Measurements from ENCODE around the gene FBL.
"Not testable (repeated sequence)": the region's sequence is repeated elsewhere in the genome, so short reads cannot be mapped to it uniquely, and the experiment has no call there.

The FBL gene

DNA sequence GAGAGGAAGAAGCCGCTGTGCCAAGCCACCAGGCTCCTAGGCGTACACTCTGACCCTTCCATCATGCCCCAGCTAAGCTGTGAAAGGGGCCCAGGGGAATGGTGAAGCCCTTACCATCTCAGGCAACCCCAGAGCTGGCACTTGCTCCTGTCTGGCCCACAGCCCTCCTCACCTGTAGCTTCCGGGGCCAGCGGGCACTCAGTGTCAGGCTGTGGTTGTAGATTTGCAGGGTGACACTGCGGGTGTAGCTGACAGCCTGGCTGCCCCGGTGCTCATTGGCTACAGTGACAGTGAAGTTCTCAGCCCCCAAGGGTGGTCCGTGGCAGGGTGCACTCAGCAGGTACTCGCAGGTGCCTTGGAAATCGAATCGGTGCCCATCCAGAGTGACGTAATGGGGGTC, 30.3 kb upstream of the FBL start:
- not testable (repeated sequence) for DNase-seq (ENCODE audit: low read depth)

DNA sequence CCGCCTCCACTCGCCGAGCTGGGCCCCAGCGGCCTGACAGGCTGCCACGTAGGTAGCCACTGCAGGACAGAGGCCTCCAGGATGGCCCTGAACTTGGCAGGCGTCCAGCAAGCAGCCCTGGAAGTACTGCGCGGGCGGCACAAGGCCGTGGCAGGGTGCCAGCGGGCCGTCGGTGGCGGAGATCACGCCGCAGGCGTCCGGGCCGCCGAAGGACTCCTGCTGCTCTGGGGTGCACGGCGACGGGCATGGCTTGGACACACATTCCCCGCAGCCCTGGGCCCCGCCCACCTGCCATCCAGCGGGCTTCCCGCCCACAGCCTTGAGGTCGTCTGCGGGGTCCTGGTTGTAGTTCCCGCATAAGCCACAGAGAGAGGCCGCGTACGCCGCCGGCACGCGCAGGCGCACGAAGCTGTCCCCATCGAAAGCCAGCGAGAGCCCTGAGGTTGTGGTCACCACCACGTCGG, 29.3 kb upstream of the FBL start:
- DNase-seq (ENCODE audit: low read depth) = not testable (repeated sequence)

DNA sequence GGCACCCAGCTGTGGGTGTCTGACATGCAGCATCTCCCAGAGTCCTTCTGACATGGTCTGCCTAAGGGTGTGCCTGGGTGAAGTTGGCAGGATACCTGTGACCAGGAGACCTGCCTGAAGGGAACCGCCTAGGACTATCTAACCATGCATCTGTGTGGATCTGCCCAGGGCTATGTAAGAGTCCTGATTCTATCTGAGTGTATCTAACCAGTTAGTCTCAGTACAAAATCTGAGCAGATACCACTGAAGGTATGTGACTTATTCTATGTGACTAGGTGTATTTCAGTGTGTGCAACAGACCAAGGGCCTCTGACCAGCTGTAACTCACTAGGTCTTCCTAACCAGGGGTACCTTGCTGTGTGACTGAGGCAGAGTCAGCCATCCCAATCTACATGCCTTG, 28.2 kb upstream of the FBL start:
- DNase-seq (ENCODE audit: low read depth) = no peak

DNA sequence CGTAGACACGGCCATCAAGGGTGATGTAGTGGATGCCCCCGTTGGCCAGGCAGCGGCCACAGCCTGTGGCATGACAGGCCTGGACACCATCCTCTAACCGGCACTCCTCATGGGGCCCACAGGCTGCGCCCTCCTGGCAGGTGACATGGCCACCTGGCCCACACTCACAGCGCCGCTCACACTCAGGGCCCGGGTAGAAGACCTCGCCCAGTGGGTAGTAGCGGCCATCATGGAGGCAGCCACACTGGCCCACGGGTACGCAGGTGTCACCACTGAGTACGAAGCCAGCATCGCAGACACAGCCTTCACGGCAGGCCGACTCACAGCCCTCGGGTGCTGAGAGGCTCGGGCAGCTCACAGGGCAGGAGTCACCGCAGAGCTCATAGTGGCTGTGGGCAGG, 27.2 kb upstream of the FBL start:
- no peak for DNase-seq (ENCODE audit: low read depth)

DNA sequence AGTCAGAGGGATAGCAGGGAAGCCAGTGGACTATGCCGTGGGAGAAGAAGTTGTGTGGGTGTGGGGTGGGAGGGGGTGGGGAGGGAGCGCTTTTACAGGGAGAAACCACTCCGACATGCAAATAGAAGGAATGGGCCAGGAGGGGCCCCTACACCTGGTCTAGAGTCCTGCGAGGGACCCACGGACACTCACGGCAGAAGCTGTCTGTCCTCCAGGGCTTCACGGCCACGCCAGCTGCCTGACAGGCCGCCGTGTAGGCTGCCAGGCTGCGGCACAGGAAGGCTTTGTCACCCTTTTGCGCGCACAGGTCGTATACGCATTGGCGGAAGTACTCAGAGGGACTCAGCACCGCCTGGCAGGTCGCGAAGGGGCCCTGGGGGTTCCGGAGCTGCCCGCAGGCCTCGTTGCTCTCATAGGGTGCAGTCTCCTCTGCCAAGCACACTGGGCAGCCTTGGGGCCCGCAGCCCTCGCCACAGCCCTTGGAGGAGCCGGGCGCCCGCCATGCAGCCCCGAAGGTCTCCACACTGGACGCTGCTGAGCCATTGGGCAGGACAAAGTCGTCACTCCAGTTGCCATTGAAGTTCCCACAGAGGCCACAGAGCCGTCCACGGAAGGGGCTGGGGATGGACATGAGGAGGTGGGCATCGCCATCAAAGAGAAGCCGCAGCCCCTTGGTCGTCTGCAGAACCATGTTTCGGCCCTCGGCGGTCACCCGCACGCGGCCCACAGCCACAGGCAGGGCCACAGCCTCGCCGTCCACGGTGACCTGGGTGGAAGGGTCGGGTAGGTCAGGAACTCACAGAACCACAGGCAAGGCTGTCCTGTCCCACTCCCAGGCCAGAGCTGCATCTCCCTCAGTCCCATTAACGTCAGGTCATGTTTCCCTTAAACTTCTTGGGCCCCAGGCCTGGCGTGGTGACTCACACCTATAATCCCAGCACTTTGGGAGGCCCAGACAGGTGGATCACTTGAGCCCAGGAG, 26.0 kb upstream of the FBL start:
- no peak for DNase-seq (ENCODE audit: low read depth)

DNA sequence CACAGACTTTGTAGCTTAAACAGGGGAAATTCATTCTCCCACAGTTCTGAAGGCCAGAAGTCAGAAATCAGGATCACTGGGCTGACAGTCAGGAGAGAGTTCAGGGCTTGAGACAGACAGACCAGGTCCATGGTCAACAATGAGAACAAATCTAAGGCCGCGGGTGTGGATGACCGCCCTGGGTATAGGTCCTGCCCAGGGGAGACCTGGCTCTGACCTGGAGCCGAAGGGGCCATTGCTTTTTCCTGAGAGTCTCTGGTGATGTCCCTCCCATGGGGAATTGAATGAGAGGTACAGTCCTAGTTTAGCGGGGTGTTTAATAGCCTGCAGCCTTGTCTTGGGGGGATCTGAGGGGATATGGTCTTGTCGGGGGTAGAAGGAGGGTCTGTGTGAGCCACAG, 25.2 kb upstream of the FBL start:
- no peak for DNase-seq (ENCODE audit: low read depth)

DNA sequence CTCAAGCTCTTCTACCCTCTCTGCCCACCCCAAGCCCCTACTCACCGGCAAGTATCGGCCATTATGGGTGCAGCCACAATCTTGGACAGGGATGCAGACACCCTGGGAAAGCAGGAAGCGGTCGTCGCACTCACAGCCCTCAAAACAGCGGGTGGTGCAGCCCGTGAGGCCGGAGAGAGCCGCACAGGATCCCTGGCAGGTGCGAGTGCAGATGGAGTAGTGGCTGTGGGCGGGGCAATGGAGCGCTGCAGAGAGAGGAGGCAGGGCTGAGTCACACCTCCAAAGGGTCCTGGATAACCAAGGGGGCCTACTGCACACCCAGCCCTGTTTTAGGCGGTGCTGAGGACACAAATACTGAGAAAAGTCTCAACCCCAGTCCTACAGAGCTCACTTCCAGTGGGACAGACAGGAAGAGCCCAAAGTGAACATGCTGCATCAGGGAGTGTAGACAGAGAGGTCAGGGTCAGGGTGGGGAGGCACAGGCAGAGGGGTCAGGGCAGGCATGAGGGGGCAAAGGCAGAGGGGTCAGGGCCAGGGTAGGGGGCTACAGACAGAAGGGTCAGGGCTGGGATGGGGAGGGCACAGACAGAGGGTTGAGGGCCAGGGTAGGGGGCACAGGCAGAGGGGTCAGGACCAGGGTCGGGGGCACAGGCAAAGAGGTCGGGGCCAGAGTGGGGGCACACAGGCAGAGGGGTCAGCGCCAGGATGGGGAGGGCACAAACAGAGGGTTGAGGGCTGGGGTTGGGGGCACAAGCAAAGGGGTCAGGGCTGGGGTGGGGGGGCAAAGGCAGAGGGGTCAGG, 24.2 kb upstream of the FBL start:
- DNase-seq (ENCODE audit: low read depth) = no peak

DNA sequence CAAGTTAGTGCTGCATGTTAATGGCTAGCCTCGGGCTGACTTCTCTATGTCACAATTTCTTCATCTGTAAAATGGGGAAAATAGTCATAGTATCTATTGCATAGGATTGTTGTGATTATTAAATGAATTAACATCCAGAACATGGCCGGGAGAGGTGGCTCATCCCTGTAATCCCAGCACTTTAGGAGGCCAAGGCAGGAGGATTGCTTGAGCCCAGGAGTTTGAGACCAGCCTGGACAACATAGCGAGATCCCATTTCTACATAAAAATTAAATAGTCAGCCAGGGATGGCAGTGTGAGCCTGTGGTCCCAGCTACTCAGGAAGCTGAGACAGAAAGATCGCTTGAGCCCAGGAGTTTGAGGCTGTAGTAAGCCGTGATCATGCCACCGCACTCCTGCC, 21.8 kb upstream of the FBL start:
- no peak for DNase-seq (ENCODE audit: low read depth)

DNA sequence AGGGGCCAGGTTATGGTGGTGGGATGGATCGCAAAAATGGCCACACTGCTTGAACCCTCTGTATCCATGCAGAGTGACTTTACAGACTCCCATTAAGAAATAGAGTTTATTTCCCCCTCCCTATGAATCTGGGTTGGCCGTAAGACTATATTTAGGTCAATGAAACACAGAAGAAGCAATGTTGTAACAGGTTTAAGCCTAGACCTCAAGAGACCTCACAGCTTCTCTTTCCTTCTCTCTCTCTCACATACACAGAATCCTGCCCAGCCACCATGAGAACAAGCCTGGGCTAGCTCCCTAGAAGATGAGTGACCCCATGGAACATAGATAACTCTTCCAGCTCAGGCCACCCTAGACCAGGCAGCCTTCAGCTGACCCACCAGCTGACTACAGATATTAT, 21.0 kb upstream of the FBL start:
- DNase-seq (ENCODE audit: low read depth) = no peak

DNA sequence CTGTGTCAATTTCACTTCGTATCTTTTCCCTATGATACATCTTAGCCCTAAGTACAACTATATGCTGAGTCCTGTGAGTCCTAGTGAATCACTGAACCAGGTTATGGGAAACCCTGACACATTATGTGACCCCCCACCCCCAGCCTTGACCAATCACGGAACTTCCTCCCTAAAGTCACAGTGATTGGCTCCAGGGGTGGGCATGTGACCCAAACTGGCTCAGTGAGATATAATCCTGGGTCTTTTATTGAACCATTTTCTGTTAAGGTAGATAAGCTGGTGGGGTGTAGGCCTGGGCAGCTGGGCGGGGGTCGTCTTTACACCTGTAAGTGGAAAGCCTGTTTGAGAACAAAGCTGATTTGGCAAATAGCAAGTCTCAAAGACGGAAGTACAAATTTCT, 19.8 kb upstream of the FBL start:
- no peak for DNase-seq (ENCODE audit: low read depth)

DNA sequence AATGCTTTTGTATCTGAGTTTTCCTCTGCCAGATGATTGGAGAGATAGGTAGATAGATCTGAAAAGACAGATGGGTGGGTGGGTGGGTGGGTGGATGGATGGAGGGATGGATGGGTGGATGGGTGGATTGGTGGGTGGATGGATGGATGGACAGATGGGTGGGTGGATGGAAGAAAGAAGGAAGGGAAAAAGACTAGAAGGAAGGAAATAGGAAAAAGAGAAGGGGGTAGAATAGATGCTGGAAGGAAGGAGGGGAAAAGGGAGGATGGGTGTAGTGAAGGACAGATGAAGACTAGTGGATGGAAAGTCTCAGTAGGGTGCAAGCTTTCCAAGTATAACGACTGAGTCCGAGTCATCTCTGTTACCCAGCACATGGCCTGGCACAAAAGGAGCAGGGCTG, 19.0 kb upstream of the FBL start:
- no peak for DNase-seq (ENCODE audit: low read depth)

DNA sequence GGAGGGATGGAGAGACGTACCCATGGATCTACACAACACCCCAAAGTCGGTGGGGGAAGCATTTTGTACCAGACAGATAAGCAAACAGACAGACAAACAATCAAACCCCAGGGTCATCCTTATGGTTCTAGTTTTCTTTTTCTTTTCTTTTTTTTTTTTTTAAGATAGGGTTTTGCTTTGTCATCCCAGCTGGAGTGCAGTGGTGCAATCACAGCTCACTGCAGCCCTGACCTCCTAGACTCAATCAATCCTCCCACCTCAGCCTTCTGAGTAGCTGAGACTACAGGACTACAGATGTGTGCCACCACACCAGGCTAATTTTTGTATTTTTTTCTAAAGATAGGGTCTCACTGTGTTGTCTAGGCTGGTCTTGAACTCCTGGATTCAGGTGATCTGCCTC, 17.9 kb upstream of the FBL start:
- DNase-seq (ENCODE audit: low read depth) = no peak

DNA sequence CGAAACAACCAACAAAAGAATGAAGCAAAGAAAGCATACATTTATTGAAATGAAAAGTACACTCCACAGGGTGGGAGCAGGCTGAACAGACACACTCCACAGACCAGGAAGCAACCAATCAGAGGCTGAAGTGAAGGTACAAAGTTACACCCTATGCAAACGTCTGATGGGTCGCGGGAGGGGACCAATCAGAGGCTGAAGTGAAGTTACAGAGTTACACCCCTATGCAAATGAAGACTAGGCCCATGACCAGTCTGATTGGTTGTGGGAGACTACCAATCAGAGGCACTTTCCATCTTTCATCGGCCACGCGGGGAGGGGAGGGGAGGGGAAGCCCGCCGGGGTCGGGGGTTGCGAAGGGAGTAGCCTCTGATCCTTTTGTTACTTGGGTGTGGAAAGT, 12.4 kb upstream of the FBL start:
- no peak for DNase-seq (ENCODE audit: low read depth)

DNA sequence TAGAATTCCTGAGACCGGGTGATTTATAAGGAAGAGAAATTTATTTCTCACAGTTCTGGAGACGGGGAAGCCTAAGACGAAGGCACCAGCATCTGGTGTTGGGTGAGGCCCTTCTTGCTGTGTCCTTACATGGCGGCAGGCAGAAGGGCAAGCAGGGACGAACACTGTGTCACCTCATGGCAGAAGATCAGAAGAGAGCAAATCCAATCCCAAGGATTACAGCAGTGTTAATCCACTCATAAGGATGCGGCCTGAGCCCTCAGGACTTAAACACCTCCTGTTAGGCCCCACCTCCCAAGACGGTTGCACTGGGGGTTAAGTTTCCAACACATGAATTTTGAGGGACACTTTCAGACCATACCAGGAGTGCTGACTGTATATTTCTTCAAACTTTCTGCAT, 6.7 kb upstream of the FBL start:
- DNase-seq (ENCODE audit: low read depth) = no peak

DNA sequence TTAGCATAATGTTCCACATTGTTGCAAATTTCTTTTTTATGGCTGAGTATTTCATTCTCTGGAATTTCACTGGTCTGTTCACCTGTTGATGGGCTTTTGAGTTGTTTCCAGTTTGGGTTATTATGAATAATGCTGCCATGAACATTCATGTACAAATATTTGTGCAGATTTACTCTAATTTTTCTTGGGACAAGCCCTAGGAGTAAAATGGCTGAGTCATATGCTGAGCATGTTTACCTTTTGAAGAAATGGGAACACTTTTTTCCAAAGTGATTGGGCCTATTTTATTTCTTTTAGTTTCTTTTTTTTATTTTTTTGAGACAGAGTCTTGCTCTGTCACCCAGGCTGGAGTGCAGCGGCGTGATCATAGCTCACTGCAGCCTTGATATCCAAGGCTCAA, 4.7 kb upstream of the FBL start:
- no peak for DNase-seq (ENCODE audit: low read depth)

DNA sequence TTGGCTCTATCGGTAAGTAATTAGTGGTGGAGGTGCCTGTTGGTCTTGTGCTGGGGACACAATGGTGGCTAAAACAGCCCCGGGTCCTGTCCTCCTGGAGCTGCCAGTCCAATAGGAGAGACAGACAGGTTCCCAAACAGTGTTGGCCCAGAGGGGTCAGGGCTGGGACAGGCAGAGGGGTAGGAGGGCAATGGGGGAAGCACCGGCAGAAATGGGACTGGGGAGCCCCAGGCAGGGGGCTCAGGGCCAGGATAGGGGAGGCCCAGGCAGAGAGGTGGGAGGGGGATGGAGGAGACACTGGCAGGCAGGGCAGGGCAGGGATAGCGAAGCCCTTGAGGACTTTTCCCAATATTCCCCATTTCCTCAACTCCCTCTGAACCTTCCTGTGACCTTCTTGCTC, 2.2 kb upstream of the FBL start:
- DNase-seq (ENCODE audit: low read depth) = no peak

DNA sequence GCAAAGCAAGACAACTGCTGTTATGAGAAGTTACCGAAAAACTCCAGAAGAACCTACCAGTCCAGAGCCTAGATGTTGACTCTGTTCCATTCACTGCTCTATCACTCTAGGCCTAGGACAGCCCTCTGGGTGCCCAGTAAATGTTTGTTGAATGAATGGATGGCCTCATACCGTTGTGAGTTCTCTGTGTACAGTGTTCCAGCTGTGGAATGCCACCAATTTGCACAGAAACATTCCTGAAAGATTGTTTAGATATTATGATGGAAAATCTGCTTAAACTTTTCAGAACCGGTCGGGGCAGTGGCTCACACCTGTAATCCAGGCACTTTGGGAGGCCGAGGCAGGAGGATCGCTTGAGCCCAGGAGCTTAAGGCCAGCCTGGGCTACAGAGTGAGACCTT, 1.3 kb upstream of the FBL start:
- DNase-seq (ENCODE audit: low read depth) = no peak

DNA sequence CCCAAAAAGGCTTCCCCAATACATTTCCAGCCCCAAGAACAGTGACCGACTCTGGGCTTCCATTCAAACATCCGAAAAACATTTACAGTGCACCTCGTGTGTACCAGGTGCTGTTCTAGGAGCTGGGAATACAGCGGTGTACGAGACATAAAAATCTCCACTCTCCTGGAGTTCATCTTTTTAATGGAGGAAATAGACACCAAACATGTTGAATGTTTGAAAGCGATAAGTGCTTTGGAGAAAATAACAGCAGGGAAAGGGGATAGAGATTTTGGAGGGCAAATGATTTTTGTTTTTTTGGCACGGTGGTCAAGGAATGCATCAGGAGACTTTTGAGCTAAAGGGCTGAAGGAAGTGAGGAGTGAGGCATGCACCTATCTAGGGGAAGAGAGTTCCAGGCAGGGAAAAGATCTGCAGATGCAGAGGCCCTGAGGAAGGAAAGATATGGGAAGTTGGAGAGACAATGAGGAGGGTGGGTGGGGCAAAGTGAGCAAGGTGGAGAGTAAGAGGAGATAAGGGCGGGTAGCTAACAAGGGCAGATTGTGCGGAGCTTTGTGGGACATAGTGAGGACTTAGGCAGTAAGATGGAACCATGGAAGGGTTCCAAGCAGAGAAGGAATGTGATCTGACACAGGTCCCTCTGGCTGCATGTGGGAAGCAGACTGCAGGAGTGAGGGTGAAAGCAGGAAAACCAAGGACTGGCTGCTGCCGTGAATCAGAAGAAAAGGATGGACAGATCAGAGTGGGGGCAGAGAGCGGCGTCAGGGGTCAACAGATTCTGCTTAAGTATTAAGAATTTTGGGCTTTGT, 703 bp upstream of the FBL start:
- DNase-seq (ENCODE audit: low read depth) = no peak

DNA sequence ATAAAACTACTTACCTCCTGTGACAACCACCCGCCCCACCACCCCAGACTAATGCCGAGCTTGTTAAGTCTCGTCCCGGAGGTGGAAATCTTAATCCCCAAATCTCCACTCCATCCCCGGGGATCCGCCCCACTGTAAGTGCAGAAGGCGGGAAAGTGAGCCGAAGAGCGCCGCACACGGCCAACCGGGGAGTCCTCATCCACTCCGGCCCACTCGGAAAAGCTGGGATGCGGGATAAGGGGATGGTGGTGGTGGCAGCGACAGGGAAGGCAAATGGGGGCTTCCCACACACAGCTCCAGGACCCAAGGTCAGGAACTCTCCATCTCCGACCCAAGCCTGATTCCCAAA, 621 bp downstream of the FBL start:
- no peak for DNase-seq (ENCODE audit: low read depth)

DNA sequence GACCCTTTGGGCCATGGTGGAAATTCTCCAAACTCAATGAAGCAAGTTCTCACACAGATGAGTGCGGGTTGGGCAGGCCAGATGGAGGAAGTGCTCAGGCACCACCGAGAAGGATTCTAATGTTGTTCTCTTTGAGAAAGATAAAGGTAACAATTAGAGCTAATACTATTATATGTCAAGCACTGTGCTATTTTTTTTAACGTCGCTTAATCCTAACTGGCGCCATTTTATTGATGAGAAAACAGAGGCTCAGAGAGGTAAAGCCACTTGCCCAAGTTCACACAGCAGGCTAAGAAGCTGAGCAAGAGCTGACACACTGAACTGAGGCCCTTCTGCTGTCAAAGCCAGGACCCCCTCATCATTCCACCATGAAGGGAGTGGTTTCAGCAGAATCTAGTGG, 1.0 kb downstream of the FBL start:
- DNase-seq (ENCODE audit: low read depth) = no peak

DNA sequence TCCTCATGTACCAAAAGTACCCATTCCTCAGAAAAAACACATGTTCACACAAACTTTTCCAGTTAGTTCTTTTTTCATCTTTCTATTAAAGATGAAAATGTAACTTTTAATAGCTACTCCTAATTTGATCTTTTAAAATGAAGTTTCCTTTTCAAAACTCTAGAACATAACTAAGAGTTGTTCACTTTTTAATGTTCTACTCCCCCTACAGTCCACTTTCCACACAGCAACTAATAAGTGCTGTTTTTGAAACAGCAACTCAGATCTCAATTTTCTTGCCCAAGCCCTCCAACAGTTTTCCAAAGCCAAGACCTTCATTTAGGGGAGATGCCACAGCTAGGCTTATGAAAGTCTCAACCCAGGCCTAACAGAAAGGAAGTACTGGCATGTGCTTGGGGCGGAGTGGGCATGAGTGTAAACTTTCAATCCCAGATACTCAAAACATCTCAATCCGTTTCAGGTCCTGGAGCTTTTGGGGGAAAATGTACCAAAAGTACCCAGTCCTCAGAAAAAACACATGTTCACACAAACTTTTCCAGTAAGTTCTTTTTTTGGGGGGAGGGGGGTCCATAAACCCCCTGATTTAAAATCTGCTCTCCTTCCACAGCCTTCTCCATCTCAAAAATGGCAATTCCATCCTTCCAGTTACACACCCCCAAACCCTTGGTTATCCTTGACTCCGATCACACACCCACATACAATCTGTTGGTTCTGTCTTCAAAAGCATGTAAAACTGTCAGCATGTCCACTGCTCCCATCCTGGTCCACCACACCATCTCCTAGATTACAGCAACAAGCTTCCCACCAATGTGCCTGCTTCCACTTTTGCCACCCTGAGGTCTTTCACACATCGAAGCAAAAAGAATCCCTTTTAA, 2.0 kb downstream of the FBL start:
- no peak for DNase-seq (ENCODE audit: low read depth)
